K562 (cell line): ENCODE data around the gene GABRD.

ENCODE experiments used
- EZH2 ChIP-seq: IDR thresholded peaks from 2 replicates; pipeline ENCODE4 v1.6.1; 2012; ENCODE audit warnings: low read depth, mild to moderate bottlenecking, inconsistent platforms, low read length, borderline replicate concordance
- HCFC1 ChIP-seq: IDR thresholded peaks from 2 replicates; pipeline ENCODE4 v1.6.1; 2012; ENCODE audit warnings: low read depth, low read length, improper control_type of control experiment
- KDM1A ChIP-seq, 2 experiments: fragments of 450-650 bp; IDR thresholded peaks; 2 replicates each; pipeline ENCODE4 v1.6.1; 2016; ENCODE audit warnings: mild to moderate bottlenecking in 2 of 2
- POLR2AphosphoS2 ChIP-seq: IDR thresholded peaks from 2 replicates; pipeline ENCODE4 v1.6.1; 2012; ENCODE audit warnings: low read length, improper control_type of control experiment
- POLR2AphosphoS5 ChIP-seq: IDR thresholded peaks from 2 replicates; pipeline ENCODE4 v1.6.1; 2011; ENCODE audit warnings: mild to moderate bottlenecking, low read depth, low read length, moderate library complexity; ENCODE audit not compliant: control insufficient read depth, insufficient read depth
- PTBP1 ChIP-seq: fragments of 200-400 bp; formaldehyde crosslinking; IDR thresholded peaks from 2 replicates; pipeline ENCODE4 v1.6.1; 2017; ENCODE audit warnings: low read depth, low read length
- TGIF2 ChIP-seq: sonication (generic); formaldehyde crosslinking; IDR thresholded peaks from 2 replicates; pipeline ENCODE4 v1.8.1; 2022; ENCODE audit warnings: mild to moderate bottlenecking, missing genetic modification reagents, moderate library complexity
- ZBTB1 ChIP-seq: sonication (generic); formaldehyde crosslinking; IDR thresholded peaks from 2 replicates; pipeline ENCODE4 v1.8.1; 2023; ENCODE audit warnings: missing genetic modification reagents, low read depth, mild to moderate bottlenecking, borderline replicate concordance
- TF ChIP-seq, protein P1 (sequence below), 2 experiments: fragments of 200-800 bp in 1 of 2; sonication (Bioruptor generic) in 1 of 2; sonication (generic) in 1 of 2; formaldehyde crosslinking in 1 of 2; IDR thresholded peaks in 1 of 2; conservative IDR thresholded peaks in 1 of 2; 2 replicates each; pipeline versions ENCODE4 v1.5.0 to v1.6.1; 2016 to 2020; ENCODE audit warnings: missing compliant biosample characterization in 1 of 2, missing genetic modification characterization in 1 of 2, missing genetic modification reagents in 1 of 2

DNA sequence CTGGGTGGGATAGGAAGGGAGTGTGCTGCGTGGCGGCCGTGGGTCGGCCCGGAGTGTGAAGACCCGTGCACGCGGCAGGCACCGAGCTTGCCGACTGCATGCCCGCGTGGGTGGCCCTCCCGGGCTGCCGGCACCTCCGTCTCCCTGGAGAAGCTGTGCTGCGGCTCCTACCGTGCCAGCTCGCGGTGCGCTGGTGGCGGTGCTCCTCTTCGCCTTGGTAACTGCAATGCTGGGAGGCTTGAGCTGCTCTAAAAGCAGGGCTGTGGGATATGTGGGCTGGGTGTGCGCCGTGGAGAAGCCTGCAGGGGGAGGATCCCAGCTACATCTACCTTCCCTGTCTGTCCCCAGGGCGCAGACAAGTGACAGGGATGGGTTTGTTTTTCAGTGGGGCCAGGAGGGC is 2.4 kb downstream of the GABRD start:
- TF ChIP-seq POLR2AphosphoS2 (no peak), HCFC1 (no peak), EZH2 (no peak), PTBP1 (no peak), ZBTB1 (CRISPR knock-in tag) (no peak), POLR2AphosphoS5 (no peak), TGIF2 (CRISPR knock-in tag) (no peak), KDM1A (IDR thresholded peaks at IDR 0.05) (no peak)
- TF ChIP-seq, protein P1, sequence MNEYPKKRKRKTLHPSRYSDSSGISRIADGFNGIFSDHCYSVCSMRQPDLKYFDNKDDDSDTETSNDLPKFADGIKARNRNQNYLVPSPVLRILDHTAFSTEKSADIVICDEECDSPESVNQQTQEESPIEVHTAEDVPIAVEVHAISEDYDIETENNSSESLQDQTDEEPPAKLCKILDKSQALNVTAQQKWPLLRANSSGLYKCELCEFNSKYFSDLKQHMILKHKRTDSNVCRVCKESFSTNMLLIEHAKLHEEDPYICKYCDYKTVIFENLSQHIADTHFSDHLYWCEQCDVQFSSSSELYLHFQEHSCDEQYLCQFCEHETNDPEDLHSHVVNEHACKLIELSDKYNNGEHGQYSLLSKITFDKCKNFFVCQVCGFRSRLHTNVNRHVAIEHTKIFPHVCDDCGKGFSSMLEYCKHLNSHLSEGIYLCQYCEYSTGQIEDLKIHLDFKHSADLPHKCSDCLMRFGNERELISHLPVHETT (CRISPR knock-in tag; conservative IDR thresholded peaks at IDR 0.05 in 1 of 2, IDR thresholded peaks at IDR 0.05 in 1 of 2) = no peak
